B cell (primary cell): ENCODE data around the gene RIN3.

Experiments used
- CTCF ChIP-seq: fragments of 200-600 bp; IDR thresholded peaks from one replicate; pipeline ENCODE4 v1.8.0; 2022; ENCODE audit warnings: antibody characterized with exemption, mild to moderate bottlenecking
- EZH2 ChIP-seq: IDR thresholded peaks from 2 replicates; pipeline ENCODE4 v1.6.1; 2012; ENCODE audit warnings: borderline replicate concordance, low read depth, mild to moderate bottlenecking, moderate library complexity, low read length; ENCODE audit not compliant: insufficient read depth, poor library complexity, severe bottlenecking

DNA sequence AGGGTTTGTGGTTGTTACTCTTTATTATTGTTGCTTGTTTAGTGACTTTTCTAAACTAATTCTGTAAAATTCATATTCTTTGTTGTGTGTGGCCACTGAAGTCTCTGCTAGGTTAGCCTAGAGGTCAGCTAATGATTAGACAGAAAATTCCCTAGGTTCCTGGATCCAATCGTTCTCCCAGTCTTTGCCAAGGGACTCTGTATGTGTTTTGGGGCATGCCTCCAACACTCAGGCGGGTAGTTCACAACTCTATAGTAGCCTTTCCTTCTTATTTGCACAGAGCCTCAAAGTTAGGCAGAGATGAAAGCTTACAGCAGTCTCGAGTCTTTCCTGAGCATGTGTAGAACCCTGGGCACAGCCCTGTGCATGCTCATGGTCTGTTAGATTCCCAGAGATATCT lies 32.7 kb upstream of the RIN3 start:
- TF ChIP-seq CTCF (no peak), EZH2 (no peak)
